HEK293 (cell line): Measurements from ENCODE around the gene ECM1.

ENCODE experiments used
- CTCF ChIA-PET: fragments of 350-600 bp; formaldehyde crosslinking; extraction: SDS; loops from one replicate; lab custom pipeline; 2021; ENCODE audit warnings: antibody characterized with exemption; lab: Yijun Ruan, JAX
- POLR2A ChIA-PET: fragments of 300-600 bp; formaldehyde crosslinking; extraction: SDS; loops from one replicate; lab custom pipeline; 2020; ENCODE audit warnings: antibody characterized with exemption, inconsistent platforms; lab: Yijun Ruan, JAX
- H3K27ac ChIP-seq: fragments of 200-500 bp; sonication (Bioruptor generic); 2 replicates; pipeline ENCODE4 v1.5.1; 2014; ENCODE audit warnings: low read depth, low read length, control low read depth, inconsistent platforms; ENCODE audit errors: extremely low read depth
- H3K36me3 ChIP-seq, 2 experiments: fragments of 200-500 bp in 1 of 2; sonication (Bioruptor generic) in 1 of 2; 1 replicate in 1 of 2; 2 replicates in 1 of 2; pipeline ENCODE4 v1.5.1; 2014 to 2017; ENCODE audit warnings: inconsistent platforms in 2 of 2, low read length in 2 of 2; ENCODE audit not compliant: control insufficient read depth in 2 of 2, insufficient read depth in 1 of 2
- H3K4me1 ChIP-seq: fragments of 200-500 bp; sonication (Bioruptor generic); 2 replicates; pipeline ENCODE4 v1.5.1; 2014; ENCODE audit warnings: mild to moderate bottlenecking, low read length, inconsistent platforms; ENCODE audit not compliant: control insufficient read depth, insufficient read depth
- H3K4me3 ChIP-seq: 2 replicates; pipeline ENCODE4 v1.5.1; 2011; ENCODE audit warnings: low read depth, mild to moderate bottlenecking, control low read depth, low read length, moderate library complexity
- H3K9me3 ChIP-seq: fragments of 200-500 bp; sonication (Bioruptor generic); 2 replicates; pipeline ENCODE4 v1.5.1; 2014; ENCODE audit warnings: low read depth, low read length, inconsistent platforms; ENCODE audit not compliant: control insufficient read depth, insufficient read depth
- ATF2 ChIP-seq: fragments of 450-650 bp; formaldehyde crosslinking; IDR thresholded peaks from 2 replicates; pipeline ENCODE4 v1.5.1; 2016; ENCODE audit warnings: missing biosample characterization, missing genetic modification characterization, low read depth
- OVOL3 ChIP-seq: fragments of 450-650 bp; formaldehyde crosslinking; IDR thresholded peaks from 2 replicates; pipeline ENCODE4 v1.5.1; 2016; ENCODE audit warnings: missing biosample characterization, missing genetic modification characterization
- PRDM10 ChIP-seq: fragments of 450-650 bp; formaldehyde crosslinking; IDR thresholded peaks from 2 replicates; pipeline ENCODE4 v1.5.1; 2016; ENCODE audit warnings: missing biosample characterization, missing genetic modification characterization
- ZBTB10 ChIP-seq: fragments of 450-650 bp; formaldehyde crosslinking; IDR thresholded peaks from 2 replicates; pipeline ENCODE4 v1.5.1; 2016; ENCODE audit warnings: missing biosample characterization, missing genetic modification characterization
- ZBTB17 ChIP-seq: fragments of 450-650 bp; formaldehyde crosslinking; IDR thresholded peaks from 2 replicates; pipeline ENCODE4 v1.5.1; 2016; ENCODE audit warnings: missing biosample characterization, missing genetic modification characterization
- ZNF16 ChIP-seq: fragments of 450-650 bp; formaldehyde crosslinking; IDR thresholded peaks from 2 replicates; pipeline ENCODE4 v1.5.1; 2016; ENCODE audit warnings: low read depth, missing biosample characterization, missing genetic modification characterization
- ZNF2 ChIP-seq: fragments of 450-650 bp; formaldehyde crosslinking; IDR thresholded peaks from 2 replicates; pipeline ENCODE4 v1.5.1; 2016; ENCODE audit warnings: missing biosample characterization, missing genetic modification characterization
- ZNF292 ChIP-seq: fragments of 450-650 bp; formaldehyde crosslinking; IDR thresholded peaks from 2 replicates; pipeline ENCODE4 v1.5.1; 2016; ENCODE audit warnings: low read depth, missing biosample characterization, missing genetic modification characterization, borderline replicate concordance
- ZNF596 ChIP-seq: fragments of 450-650 bp; IDR thresholded peaks from 2 replicates; pipeline ENCODE4 v1.5.0; 2018; ENCODE audit warnings: missing biosample characterization, mild to moderate bottlenecking, missing genetic modification characterization, moderate library complexity
- ZSCAN18 ChIP-seq: fragments of 450-650 bp; formaldehyde crosslinking; IDR thresholded peaks from 2 replicates; pipeline ENCODE4 v1.5.1; 2016; ENCODE audit warnings: missing biosample characterization, missing genetic modification characterization
- ZSCAN4 ChIP-seq: fragments of 450-650 bp; formaldehyde crosslinking; IDR thresholded peaks from 2 replicates; pipeline ENCODE4 v1.5.1; 2017; ENCODE audit warnings: missing biosample characterization, missing genetic modification characterization

Gene ECM1

GRCh38 chr1:150554086-150554452 lies 46.2 kb downstream of the ECM1 start:
- TF ChIP-seq ZSCAN18 (tag by site-specific recombination) (no peak), ZNF596 (no peak), ZNF2 (no peak), ZNF292 (tag by site-specific recombination) (no peak), ZBTB17 (tag by site-specific recombination) (no peak), ZBTB10 (tag by site-specific recombination) (no peak)
- ChIA-PET POLR2A (no interaction called here), CTCF (no interaction called here)
- Histone ChIP-seq H3K4me3 (no peak overlapping the region), H3K27ac (no peak overlapping the region), H3K9me3 (no peaks in the 10 kb centered on the region), H3K4me1 (no peaks in the 10 kb centered on the region), H3K36me3 (peaks cover 0 to 6% of the 10 kb centered on the region in 2 experiments; a peak in 1 of 3 replicates)

- no peak overlapping the region for H3K4me3 ChIP-seq
- ChIA-PET CTCF (interaction anchor here (0.6 to 1.0 kb wide), 2 partner anchors 10 to 284 kb away, joined by 3 read pairs; no protein-coding TSS in a partner anchor), POLR2A (interaction anchor here (0.6 kb wide), 1 partner anchor 22 kb away, joined by 6 read pairs; no protein-coding TSS in a partner anchor)
- peaks cover 0 to 6% of the 10 kb centered on the region in 2 experiments; a peak in 1 of 3 replicates for H3K36me3 ChIP-seq
- H3K9me3 ChIP-seq, result no peaks in the 10 kb centered on the region
- TF ChIP-seq ZSCAN4 (tag by site-specific recombination) (peak; percentile 89), ZNF16 (no peak), PRDM10 (no peak), ATF2 (tag by site-specific recombination) (no peak), OVOL3 (tag by site-specific recombination) (no peak)
- no peaks in the 10 kb centered on the region for H3K4me1 ChIP-seq
- H3K27ac ChIP-seq, result no peak overlapping the region
Measured at GRCh38 chr1:150555198-150555970, 47.5 kb downstream of the ECM1 start.
